Loucy (cell line): Measurements from ENCODE around the gene UBR4.

Source experiments
- H2AFZ ChIP-seq: fragments of 200-600 bp; sonication (generic); 2 replicates; pipeline ENCODE4 v1.6.0; 2016; ENCODE audit warnings: antibody characterized with exemption, mild to moderate bottlenecking, low read length, moderate library complexity
- H3F3A ChIP-seq: fragments of 200-600 bp; 2 replicates; pipeline ENCODE4 v1.6.0; 2016; ENCODE audit warnings: antibody characterized with exemption, low read depth, mild to moderate bottlenecking
- H3K27me3 ChIP-seq: fragments of 200-600 bp; sonication (generic); 2 replicates; pipeline ENCODE4 v1.6.1; 2014; ENCODE audit warnings: low read length, mild to moderate bottlenecking; ENCODE audit not compliant: insufficient read depth, poor library complexity, severe bottlenecking
- H3K36me3 ChIP-seq: fragments of 200-600 bp; sonication (generic); 2 replicates; pipeline ENCODE4 v1.6.1; 2016; ENCODE audit warnings: low read length; ENCODE audit not compliant: insufficient read depth
- H3K4me1 ChIP-seq: fragments of 200-600 bp; sonication (generic); 2 replicates; pipeline ENCODE4 v1.5.1; 2014; ENCODE audit warnings: low read length, mild to moderate bottlenecking; ENCODE audit not compliant: insufficient read depth, poor library complexity, severe bottlenecking
- H3K4me2 ChIP-seq: fragments of 200-600 bp; sonication (generic); 2 replicates; pipeline ENCODE4 v1.6.0; 2014; ENCODE audit warnings: antibody characterized with exemption, low read length, low read depth, mild to moderate bottlenecking; ENCODE audit not compliant: poor library complexity, severe bottlenecking
- H3K4me3 ChIP-seq: fragments of 200-600 bp; sonication (generic); 2 replicates; pipeline ENCODE4 v1.5.1; 2014; ENCODE audit warnings: low read length, mild to moderate bottlenecking, mixed read lengths; ENCODE audit not compliant: poor library complexity, severe bottlenecking
- H3K79me2 ChIP-seq: fragments of 200-600 bp; sonication (generic); 2 replicates; pipeline ENCODE4 v1.6.1; 2014; ENCODE audit warnings: low read length; ENCODE audit not compliant: insufficient read depth
- H3K9ac ChIP-seq: fragments of 200-600 bp; sonication (generic); 2 replicates; pipeline ENCODE4 v1.6.0; 2014; ENCODE audit warnings: mild to moderate bottlenecking, low read depth, low read length, moderate library complexity; ENCODE audit not compliant: poor library complexity, severe bottlenecking
- H3K9me2 ChIP-seq: fragments of 200-600 bp; sonication (generic); replicated peaks from 2 replicates; pipeline ENCODE4 v1.6.1; 2016; ENCODE audit warnings: low read depth, low read length, mixed read lengths
- H3K9me3 ChIP-seq: fragments of 200-600 bp; sonication (generic); 2 replicates; pipeline ENCODE4 v1.6.1; 2014; ENCODE audit warnings: mild to moderate bottlenecking, antibody characterized with exemption, low read length, low read depth; ENCODE audit not compliant: insufficient read depth
- H4K20me1 ChIP-seq: fragments of 200-600 bp; sonication (generic); 2 replicates; pipeline ENCODE4 v1.6.0; 2014; ENCODE audit warnings: antibody characterized with exemption, low read length, mild to moderate bottlenecking; ENCODE audit not compliant: insufficient read depth, poor library complexity, severe bottlenecking
- EZH2phosphoT487 ChIP-seq: fragments of 200-600 bp; IDR thresholded peaks from 2 replicates; pipeline ENCODE4 v1.6.1; 2018; ENCODE audit warnings: antibody characterized with exemption, mild to moderate bottlenecking, moderate library complexity, borderline replicate concordance
- TF ChIP-seq, protein P1 (sequence below): fragments of 200-600 bp; sonication (generic); conservative IDR thresholded peaks from 2 replicates; pipeline ENCODE4 v1.5.1; 2014; ENCODE audit warnings: mild to moderate bottlenecking, antibody characterized with exemption, low read length

UBR4 gene

DNA sequence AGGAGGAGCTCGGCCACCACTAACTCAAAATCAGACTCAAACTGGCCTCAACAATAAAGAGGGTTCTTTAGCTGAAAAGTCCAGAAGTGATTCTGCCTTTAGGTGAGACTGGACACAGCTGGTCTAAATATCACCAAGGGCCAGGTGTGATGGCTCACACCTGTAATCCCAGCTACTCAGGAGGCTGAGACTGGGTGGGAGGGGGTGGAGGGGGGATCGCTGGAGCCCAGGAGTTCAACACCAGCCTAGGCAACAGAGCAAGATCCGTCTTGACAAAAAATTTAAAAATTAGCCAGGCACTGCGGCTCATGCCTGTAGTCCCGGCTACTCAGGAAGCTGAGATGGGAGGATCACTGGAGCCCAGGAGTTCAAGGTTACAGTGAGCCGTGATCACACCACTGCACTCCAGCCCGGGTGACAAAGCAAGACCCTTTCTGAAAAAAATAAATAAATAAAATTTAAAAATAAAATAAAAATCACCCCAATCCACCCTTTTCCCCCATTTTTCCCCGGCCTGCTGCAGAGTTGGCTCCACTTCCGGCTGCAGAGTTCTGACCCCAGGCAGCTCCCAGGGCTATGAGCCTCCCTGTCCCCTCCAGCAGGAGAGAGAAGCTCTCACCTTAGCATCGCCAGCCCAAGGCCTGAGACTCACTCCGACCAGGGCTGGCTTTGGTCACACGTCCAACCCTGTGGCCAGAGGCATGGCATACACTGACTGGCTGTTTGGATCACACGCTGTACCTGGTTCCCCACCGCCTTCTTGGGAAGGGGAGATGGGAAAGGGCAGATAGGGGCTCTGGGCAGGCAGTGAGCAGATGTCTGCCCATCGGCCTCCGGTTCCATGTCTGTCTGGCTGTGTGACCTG, 166.3 kb downstream of the UBR4 start:
- Histone ChIP-seq H3F3A (no peaks in the 10 kb centered on the region), H2AFZ (no peak overlapping the region), H3K79me2 (no peaks in the 10 kb centered on the region), H3K9ac (no peak overlapping the region), H3K4me2 (no peak overlapping the region), H3K9me2 (no peaks in the 10 kb centered on the region), H3K9me3 (no peaks in the 10 kb centered on the region), H3K36me3 (no peaks in the 10 kb centered on the region), H3K4me3 (no peak overlapping the region), H4K20me1 (no peaks in the 10 kb centered on the region), H3K27me3 (no peaks in the 10 kb centered on the region), H3K4me1 (no peaks in the 10 kb centered on the region)
- TF ChIP-seq, protein P1, sequence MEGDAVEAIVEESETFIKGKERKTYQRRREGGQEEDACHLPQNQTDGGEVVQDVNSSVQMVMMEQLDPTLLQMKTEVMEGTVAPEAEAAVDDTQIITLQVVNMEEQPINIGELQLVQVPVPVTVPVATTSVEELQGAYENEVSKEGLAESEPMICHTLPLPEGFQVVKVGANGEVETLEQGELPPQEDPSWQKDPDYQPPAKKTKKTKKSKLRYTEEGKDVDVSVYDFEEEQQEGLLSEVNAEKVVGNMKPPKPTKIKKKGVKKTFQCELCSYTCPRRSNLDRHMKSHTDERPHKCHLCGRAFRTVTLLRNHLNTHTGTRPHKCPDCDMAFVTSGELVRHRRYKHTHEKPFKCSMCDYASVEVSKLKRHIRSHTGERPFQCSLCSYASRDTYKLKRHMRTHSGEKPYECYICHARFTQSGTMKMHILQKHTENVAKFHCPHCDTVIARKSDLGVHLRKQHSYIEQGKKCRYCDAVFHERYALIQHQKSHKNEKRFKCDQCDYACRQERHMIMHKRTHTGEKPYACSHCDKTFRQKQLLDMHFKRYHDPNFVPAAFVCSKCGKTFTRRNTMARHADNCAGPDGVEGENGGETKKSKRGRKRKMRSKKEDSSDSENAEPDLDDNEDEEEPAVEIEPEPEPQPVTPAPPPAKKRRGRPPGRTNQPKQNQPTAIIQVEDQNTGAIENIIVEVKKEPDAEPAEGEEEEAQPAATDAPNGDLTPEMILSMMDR = no peak
- TF ChIP-seq EZH2phosphoT487 = no peak

GRCh38 chr1:19042675-19043578, 167.1 kb downstream of the UBR4 start:
- no peaks in the 10 kb centered on the region for H3F3A ChIP-seq
- H4K20me1 ChIP-seq = no peaks in the 10 kb centered on the region
- no peak overlapping the region for H3K4me2 ChIP-seq
- no peaks in the 10 kb centered on the region for H3K4me1 ChIP-seq
- TF ChIP-seq EZH2phosphoT487 = no peak
- TF ChIP-seq, protein P1 = no peak
- no peak overlapping the region for H3K9ac ChIP-seq
- H2AFZ ChIP-seq = no peak overlapping the region
- H3K9me2 ChIP-seq = no peaks in the 10 kb centered on the region
- no peaks in the 10 kb centered on the region for H3K36me3 ChIP-seq
- no peaks in the 10 kb centered on the region for H3K79me2 ChIP-seq
- no peaks in the 10 kb centered on the region for H3K27me3 ChIP-seq
- no peak overlapping the region for H3K4me3 ChIP-seq
- H3K9me3 ChIP-seq = no peaks in the 10 kb centered on the region

DNA sequence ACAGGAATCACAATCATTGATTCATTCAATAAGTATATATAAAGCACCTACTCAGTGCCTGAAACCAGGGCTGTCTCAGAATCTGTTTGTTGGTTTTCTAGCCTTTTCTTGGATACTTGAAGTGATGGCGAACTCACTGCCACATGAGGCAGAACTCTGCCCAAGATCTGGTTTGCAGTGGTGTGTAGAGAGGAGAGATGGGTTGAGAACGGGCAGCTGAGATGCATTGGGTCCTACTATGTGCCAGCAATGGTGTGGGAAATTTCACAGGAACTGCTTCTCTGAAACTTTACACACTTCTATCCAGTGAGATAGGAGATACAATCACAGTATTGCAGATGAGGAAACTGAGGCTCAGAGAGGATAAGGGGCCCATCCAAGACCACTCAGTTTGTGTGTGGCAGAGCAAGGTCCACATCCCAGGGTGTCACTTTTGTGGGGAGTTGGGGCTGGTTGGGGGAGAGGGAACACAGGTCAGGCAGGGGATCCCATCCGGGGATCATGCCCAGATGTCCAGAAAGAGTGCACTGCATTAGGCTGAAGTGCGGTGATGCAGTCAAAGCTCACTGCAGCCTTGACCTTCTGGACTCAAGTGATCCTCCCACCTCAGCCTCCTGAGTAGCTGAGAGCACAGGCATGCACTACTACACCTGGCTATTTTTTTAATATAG, 169.9 kb downstream of the UBR4 start:
- H3K9me3 ChIP-seq = no peaks in the 10 kb centered on the region
- H3K36me3 ChIP-seq = no peaks in the 10 kb centered on the region
- no peak overlapping the region for H3K9ac ChIP-seq
- no peaks in the 10 kb centered on the region for H3K27me3 ChIP-seq
- H3K4me2 ChIP-seq = no peak overlapping the region
- H3K79me2 ChIP-seq = no peaks in the 10 kb centered on the region
- TF ChIP-seq, protein P1 = no peak
- TF ChIP-seq EZH2phosphoT487 = no peak
- H3K9me2 ChIP-seq = no peaks in the 10 kb centered on the region
- no peaks in the 10 kb centered on the region for H4K20me1 ChIP-seq
- H2AFZ ChIP-seq = no peak overlapping the region
- H3K4me1 ChIP-seq = peaks cover 8% of the 10 kb centered on the region
- no peak overlapping the region for H3K4me3 ChIP-seq
- H3F3A ChIP-seq = no peaks in the 10 kb centered on the region
